CD4-positive, alpha-beta T cell treated with Interleukin-10 for 1 hour (primary cell): ENCODE results near the gene SMARCD2.

ENCODE experiments used
- DNase-seq: peaks from one replicate; pipeline ENCODE4 v3.0.0-alpha.2; 2020

Gene SMARCD2

GRCh38 chr17:63848834-63849689 lies 6.6 kb upstream of the SMARCD2 start:
- peak; percentile 95 for DNase-seq

GRCh38 chr17:63847525-63848249 lies 5.2 kb upstream of the SMARCD2 start:
- no peak for DNase-seq

GRCh38 chr17:63845509-63845908 lies 3.0 kb upstream of the SMARCD2 start:
- DNase-seq: no peak

GRCh38 chr17:63843910-63844677 lies 1.6 kb upstream of the SMARCD2 start:
- no peak for DNase-seq

- peak; percentile 51 for DNase-seq
These were observed 953 bp upstream of the SMARCD2 start for GRCh38 chr17:63843387-63843888.

- DNase-seq: no peak
These were observed 329 bp downstream of the SMARCD2 start for GRCh38 chr17:63842173-63842539.

GRCh38 chr17:63841350-63842172 lies 924 bp downstream of the SMARCD2 start:
- no peak for DNase-seq

- DNase-seq: no peak
These were observed 1.7 kb downstream of the SMARCD2 start for GRCh38 chr17:63840591-63841349.

GRCh38 chr17:63838631-63839171 lies 3.8 kb downstream of the SMARCD2 start:
- DNase-seq: no peak

GRCh38 chr17:63837962-63838600 lies 4.4 kb downstream of the SMARCD2 start:
- DNase-seq: no peak

GRCh38 chr17:63837480-63837879 lies 5.0 kb downstream of the SMARCD2 start:
- DNase-seq: no peak

GRCh38 chr17:63836811-63837210 lies 5.7 kb downstream of the SMARCD2 start:
- DNase-seq: no peak

GRCh38 chr17:63835167-63835720 lies 7.2 kb downstream of the SMARCD2 start:
- DNase-seq: no peak

GRCh38 chr17:63834431-63835166 lies 7.9 kb downstream of the SMARCD2 start:
- DNase-seq: peak; percentile 78

- DNase-seq: no peak
These were observed 8.6 kb downstream of the SMARCD2 start for GRCh38 chr17:63833741-63834373.

- no peak for DNase-seq
These were observed 9.3 kb downstream of the SMARCD2 start for GRCh38 chr17:63833026-63833740.

GRCh38 chr17:63832455-63832854 lies 10.0 kb downstream of the SMARCD2 start:
- no peak for DNase-seq

GRCh38 chr17:63832014-63832413 lies 10.5 kb downstream of the SMARCD2 start:
- DNase-seq: no peak
